HepG2 (cell line): ENCODE results near the gene PEX12. TPM values are rescaled to one million over a fixed set of nuclear protein-coding genes. Genes with fewer than 3 reads are reported as not detected.

Experiments
- FOXA1 ChIP-seq, 2 experiments: fragments of 450-650 bp in 1 of 2; sonication (generic) in 1 of 2; formaldehyde crosslinking in 1 of 2; IDR thresholded peaks; 2 replicates each; pipeline versions ENCODE4 v1.4.0 to v1.6.1; 2016 to 2020; ENCODE audit warnings: missing genetic modification reagents in 1 of 2
- HNRNPUL1 ChIP-seq: fragments of 200-400 bp; formaldehyde crosslinking; IDR thresholded peaks from 2 replicates; pipeline ENCODE4 v1.6.1; 2017; ENCODE audit warnings: low read depth, mild to moderate bottlenecking, low read length, moderate library complexity
- KDM6A ChIP-seq: IDR thresholded peaks from 2 replicates; pipeline ENCODE4 v1.6.1; 2016; ENCODE audit warnings: low read depth
- KLF15 ChIP-seq: sonication (generic); formaldehyde crosslinking; IDR thresholded peaks from 2 replicates; pipeline ENCODE4 v1.8.1; 2023; ENCODE audit warnings: borderline replicate concordance, mild to moderate bottlenecking, inconsistent platforms, missing genetic modification reagents, mixed read lengths
- KMT2B ChIP-seq: IDR thresholded peaks from 2 replicates; pipeline ENCODE4 v1.6.1; 2016; ENCODE audit warnings: missing genetic modification reagents, missing compliant biosample characterization
- POLR2A ChIP-seq, 2 experiments: IDR thresholded peaks; 2 replicates each; pipeline ENCODE4 v1.6.1; 2011; ENCODE audit warnings: low read depth in 2 of 2, low read length in 2 of 2, mild to moderate bottlenecking in 1 of 2, moderate library complexity in 1 of 2; ENCODE audit not compliant: insufficient read depth in 1 of 2
- RAD21 ChIP-seq: fragments of 450-650 bp; formaldehyde crosslinking; IDR thresholded peaks from 2 replicates; pipeline ENCODE4 v1.5.0; 2020; ENCODE audit warnings: mild to moderate bottlenecking
- RARA ChIP-seq: IDR thresholded peaks from 2 replicates; pipeline ENCODE4 v1.6.1; 2016; ENCODE audit warnings: missing genetic modification reagents, missing compliant biosample characterization
- SP5 ChIP-seq: IDR thresholded peaks from 2 replicates; pipeline ENCODE4 v1.6.1; 2016; ENCODE audit warnings: low read depth, borderline replicate concordance
- WIZ ChIP-seq: sonication (generic); formaldehyde crosslinking; IDR thresholded peaks from 2 replicates; pipeline ENCODE4 v1.5.1; 2020; ENCODE audit warnings: mild to moderate bottlenecking, missing genetic modification reagents
- polyA plus RNA-seq, 8 experiments: library from polyadenylated mRNA; depleted of rRNA in 3 of 8; stranded (reverse) in 7 of 8; unstranded in 1 of 8; fragments of >200 nt; fragmentation: Illumina TruSeq in 4 of 8; extraction: Trizol in 4 of 8; gene quantifications; 2 replicates each; pipeline versions ENCODE4 v1.2.1 to v1.2.3, GENCODE V29; 2011 to 2016; ENCODE audit warnings: low read depth in 4 of 8, missing spikeins in 1 of 8, mixed read lengths in 1 of 8; ENCODE audit not compliant: insufficient read depth in 1 of 8
- total RNA-seq, 5 experiments: library from RNA; depleted of rRNA; stranded (reverse); fragments of >200 nt; fragmentation: Illumina TruSeq; extraction: Trizol; gene quantifications; 2 replicates each; pipeline ENCODE4 v1.2.3, GENCODE V29; 2016; ENCODE audit warnings: low read depth in 1 of 5
- TF ChIP-seq, protein P1 (sequence below): sonication (generic); formaldehyde crosslinking; IDR thresholded peaks from 2 replicates; pipeline ENCODE4 v1.4.0; 2020; ENCODE audit warnings: missing genetic modification reagents
- TF ChIP-seq, protein P2 (sequence below): sonication (generic); formaldehyde crosslinking; IDR thresholded peaks from 2 replicates; pipeline ENCODE4 v1.5.0; 2020; ENCODE audit warnings: mild to moderate bottlenecking, missing genetic modification reagents, moderate library complexity
- TF ChIP-seq, protein P3 (sequence below): sonication (generic); formaldehyde crosslinking; IDR thresholded peaks from 2 replicates; pipeline ENCODE4 v1.4.0; 2020; ENCODE audit warnings: missing genetic modification reagents, borderline replicate concordance
- TF ChIP-seq, protein P4 (sequence below): sonication (generic); formaldehyde crosslinking; IDR thresholded peaks from 2 replicates; pipeline ENCODE4 v1.5.0; 2020; ENCODE audit warnings: mild to moderate bottlenecking, missing genetic modification reagents, borderline replicate concordance
- TF ChIP-seq, protein P5 (sequence below): IDR thresholded peaks from 2 replicates; pipeline ENCODE4 v1.6.1; 2018; ENCODE audit warnings: missing genetic modification reagents, mild to moderate bottlenecking, missing compliant biosample characterization

Gene PEX12
- total and polyA plus RNA-seq, 2 of the 13 experiments (the other 11 are each of a cell fraction or from before 2014, with no cell fraction given) = 5.1 to 11.9 TPM

DNA sequence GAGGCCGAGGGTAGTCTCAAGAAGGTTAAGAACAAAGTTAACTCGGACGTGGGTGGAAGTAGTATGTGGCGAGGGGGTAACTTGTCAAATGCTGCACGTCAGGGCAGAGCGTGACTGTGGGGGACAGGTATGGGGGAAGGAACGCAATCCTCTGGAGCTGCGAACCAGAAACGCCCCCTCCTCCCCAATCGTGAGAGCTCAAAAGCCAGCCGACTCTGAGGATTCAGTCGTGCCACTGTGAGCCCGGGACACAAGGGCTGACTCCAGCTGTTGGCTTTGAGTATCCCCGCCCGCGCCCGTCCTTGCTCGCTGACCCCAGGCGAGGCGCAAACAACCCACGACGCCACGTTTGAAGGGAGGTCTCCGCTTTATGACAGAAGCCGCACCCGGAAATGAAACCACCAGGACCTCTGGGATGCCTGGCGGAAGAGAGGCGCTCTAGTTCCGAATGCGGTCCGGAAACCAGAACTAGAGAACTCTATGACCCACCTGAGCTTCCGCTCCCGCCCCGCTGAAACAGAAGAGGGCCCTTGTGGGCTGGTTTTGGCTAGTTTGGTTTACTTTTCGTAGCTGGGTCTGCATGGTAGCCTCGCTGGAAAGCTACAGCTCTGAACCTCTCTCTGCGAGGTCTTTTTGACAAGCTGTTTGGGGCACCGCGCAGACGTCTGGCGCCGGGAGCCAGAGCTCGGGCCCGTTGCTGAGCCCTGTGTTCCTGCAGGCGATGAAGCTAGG, at the start of gene PEX12 (continued):
- TF ChIP-seq, protein P1, sequence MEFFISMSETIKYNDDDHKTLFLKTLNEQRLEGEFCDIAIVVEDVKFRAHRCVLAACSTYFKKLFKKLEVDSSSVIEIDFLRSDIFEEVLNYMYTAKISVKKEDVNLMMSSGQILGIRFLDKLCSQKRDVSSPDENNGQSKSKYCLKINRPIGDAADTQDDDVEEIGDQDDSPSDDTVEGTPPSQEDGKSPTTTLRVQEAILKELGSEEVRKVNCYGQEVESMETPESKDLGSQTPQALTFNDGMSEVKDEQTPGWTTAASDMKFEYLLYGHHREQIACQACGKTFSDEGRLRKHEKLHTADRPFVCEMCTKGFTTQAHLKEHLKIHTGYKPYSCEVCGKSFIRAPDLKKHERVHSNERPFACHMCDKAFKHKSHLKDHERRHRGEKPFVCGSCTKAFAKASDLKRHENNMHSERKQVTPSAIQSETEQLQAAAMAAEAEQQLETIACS = no peak
- TF ChIP-seq, protein P2, sequence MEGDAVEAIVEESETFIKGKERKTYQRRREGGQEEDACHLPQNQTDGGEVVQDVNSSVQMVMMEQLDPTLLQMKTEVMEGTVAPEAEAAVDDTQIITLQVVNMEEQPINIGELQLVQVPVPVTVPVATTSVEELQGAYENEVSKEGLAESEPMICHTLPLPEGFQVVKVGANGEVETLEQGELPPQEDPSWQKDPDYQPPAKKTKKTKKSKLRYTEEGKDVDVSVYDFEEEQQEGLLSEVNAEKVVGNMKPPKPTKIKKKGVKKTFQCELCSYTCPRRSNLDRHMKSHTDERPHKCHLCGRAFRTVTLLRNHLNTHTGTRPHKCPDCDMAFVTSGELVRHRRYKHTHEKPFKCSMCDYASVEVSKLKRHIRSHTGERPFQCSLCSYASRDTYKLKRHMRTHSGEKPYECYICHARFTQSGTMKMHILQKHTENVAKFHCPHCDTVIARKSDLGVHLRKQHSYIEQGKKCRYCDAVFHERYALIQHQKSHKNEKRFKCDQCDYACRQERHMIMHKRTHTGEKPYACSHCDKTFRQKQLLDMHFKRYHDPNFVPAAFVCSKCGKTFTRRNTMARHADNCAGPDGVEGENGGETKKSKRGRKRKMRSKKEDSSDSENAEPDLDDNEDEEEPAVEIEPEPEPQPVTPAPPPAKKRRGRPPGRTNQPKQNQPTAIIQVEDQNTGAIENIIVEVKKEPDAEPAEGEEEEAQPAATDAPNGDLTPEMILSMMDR (CRISPR knock-in tag) = peak; percentile 50
- TF ChIP-seq, protein P3, sequence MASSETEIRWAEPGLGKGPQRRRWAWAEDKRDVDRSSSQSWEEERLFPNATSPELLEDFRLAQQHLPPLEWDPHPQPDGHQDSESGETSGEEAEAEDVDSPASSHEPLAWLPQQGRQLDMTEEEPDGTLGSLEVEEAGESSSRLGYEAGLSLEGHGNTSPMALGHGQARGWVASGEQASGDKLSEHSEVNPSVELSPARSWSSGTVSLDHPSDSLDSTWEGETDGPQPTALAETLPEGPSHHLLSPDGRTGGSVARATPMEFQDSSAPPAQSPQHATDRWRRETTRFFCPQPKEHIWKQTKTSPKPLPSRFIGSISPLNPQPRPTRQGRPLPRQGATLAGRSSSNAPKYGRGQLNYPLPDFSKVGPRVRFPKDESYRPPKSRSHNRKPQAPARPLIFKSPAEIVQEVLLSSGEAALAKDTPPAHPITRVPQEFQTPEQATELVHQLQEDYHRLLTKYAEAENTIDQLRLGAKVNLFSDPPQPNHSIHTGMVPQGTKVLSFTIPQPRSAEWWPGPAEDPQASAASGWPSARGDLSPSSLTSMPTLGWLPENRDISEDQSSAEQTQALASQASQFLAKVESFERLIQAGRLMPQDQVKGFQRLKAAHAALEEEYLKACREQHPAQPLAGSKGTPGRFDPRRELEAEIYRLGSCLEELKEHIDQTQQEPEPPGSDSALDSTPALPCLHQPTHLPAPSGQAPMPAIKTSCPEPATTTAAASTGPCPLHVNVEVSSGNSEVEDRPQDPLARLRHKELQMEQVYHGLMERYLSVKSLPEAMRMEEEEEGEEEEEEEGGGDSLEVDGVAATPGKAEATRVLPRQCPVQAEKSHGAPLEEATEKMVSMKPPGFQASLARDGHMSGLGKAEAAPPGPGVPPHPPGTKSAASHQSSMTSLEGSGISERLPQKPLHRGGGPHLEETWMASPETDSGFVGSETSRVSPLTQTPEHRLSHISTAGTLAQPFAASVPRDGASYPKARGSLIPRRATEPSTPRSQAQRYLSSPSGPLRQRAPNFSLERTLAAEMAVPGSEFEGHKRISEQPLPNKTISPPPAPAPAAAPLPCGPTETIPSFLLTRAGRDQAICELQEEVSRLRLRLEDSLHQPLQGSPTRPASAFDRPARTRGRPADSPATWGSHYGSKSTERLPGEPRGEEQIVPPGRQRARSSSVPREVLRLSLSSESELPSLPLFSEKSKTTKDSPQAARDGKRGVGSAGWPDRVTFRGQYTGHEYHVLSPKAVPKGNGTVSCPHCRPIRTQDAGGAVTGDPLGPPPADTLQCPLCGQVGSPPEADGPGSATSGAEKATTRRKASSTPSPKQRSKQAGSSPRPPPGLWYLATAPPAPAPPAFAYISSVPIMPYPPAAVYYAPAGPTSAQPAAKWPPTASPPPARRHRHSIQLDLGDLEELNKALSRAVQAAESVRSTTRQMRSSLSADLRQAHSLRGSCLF (CRISPR knock-in tag) = no peak
- TF ChIP-seq, protein P4, sequence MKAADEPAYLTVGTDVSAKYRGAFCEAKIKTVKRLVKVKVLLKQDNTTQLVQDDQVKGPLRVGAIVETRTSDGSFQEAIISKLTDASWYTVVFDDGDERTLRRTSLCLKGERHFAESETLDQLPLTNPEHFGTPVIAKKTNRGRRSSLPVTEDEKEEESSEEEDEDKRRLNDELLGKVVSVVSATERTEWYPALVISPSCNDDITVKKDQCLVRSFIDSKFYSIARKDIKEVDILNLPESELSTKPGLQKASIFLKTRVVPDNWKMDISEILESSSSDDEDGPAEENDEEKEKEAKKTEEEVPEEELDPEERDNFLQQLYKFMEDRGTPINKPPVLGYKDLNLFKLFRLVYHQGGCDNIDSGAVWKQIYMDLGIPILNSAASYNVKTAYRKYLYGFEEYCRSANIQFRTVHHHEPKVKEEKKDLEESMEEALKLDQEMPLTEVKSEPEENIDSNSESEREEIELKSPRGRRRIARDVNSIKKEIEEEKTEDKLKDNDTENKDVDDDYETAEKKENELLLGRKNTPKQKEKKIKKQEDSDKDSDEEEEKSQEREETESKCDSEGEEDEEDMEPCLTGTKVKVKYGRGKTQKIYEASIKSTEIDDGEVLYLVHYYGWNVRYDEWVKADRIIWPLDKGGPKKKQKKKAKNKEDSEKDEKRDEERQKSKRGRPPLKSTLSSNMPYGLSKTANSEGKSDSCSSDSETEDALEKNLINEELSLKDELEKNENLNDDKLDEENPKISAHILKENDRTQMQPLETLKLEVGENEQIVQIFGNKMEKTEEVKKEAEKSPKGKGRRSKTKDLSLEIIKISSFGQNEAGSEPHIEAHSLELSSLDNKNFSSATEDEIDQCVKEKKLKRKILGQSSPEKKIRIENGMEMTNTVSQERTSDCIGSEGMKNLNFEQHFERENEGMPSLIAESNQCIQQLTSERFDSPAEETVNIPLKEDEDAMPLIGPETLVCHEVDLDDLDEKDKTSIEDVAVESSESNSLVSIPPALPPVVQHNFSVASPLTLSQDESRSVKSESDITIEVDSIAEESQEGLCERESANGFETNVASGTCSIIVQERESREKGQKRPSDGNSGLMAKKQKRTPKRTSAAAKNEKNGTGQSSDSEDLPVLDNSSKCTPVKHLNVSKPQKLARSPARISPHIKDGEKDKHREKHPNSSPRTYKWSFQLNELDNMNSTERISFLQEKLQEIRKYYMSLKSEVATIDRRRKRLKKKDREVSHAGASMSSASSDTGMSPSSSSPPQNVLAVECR (CRISPR knock-in tag) = peak; percentile 98
- TF ChIP-seq KMT2B (CRISPR knock-in tag) (peak; percentile 92), KLF15 (CRISPR knock-in tag) (no peak), SP5 (CRISPR knock-in tag) (0 out of 2 replicates have a peak, but pooled peaks have one; percentile 30), KDM6A (no peak), FOXA1 (IDR thresholded peaks at IDR 0.05) (no peak), FOXA1 (CRISPR knock-in tag; IDR thresholded peaks at IDR 0.05) (no peak), HNRNPUL1 (no peak), WIZ (CRISPR knock-in tag) (peak; percentile 37; the same call in 1 of the 2 replicates), RARA (CRISPR knock-in tag) (peak; percentile 49), RAD21 (peak; percentile 24; the same call in 1 of the 2 replicates), POLR2A (IDR thresholded peaks at IDR 0.05; ENCODE audit: insufficient read depth in 1 of 2, low read depth in 2 of 2, low read length in 2 of 2) (peak; percentile 80 to 85)
- TF ChIP-seq, protein P5, sequence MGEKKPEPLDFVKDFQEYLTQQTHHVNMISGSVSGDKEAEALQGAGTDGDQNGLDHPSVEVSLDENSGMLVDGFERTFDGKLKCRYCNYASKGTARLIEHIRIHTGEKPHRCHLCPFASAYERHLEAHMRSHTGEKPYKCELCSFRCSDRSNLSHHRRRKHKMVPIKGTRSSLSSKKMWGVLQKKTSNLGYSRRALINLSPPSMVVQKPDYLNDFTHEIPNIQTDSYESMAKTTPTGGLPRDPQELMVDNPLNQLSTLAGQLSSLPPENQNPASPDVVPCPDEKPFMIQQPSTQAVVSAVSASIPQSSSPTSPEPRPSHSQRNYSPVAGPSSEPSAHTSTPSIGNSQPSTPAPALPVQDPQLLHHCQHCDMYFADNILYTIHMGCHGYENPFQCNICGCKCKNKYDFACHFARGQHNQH (CRISPR knock-in tag) = peak; percentile 69; the same call in 1 of the 2 replicates
